GM19463 (cell line): ENCODE measurements around the gene TICAM1.
"Not testable (repeated sequence)": the region's sequence is repeated elsewhere in the genome, so short reads cannot be mapped to it uniquely, and the experiment has no call there.

Source experiments
- ATAC-seq: cut with Tn5 transposase; IDR thresholded peaks from one replicate; pipeline ENCODE4 v1.9.1; 2021; ENCODE audit warnings: mild to moderate bottlenecking, moderate library complexity; ENCODE audit not compliant: unreplicated experiment

The TICAM1 gene

DNA sequence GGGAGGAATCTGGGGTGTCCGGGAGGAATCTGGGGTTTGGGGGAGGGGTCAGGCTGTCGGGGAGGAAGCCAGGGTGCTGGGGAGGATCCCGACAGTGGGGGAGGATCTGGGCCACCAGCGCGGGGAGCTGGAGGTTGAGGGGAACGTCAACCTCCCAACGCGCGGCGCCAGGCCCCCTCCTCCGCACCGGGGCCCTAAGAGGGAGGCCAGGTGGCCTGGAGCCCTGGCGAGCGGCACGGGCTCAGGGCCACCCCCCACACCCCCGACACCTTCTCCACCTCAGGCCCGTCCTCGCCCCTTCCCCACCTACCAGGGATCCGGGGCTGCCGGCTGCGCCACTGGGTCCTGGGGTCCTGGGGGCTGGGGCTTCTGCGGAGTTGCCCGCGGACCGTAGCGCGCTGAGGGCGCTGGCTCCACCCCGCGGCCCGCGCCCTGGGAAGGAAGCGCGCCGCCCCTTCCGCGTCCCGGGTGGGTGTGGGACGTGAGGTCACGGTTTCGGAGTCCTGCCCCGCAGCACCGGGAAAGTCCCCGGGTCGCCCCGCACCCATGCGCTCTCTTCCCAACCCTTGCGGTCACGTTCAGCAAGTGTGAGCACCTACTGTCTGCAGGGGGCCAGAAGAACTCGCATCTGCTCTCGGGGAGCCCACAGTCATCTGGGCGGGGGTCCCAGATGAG is at the start of gene TICAM1:
TICAM1 (minus strand) TSS at position 409 of the 675 bp plus-strand sequence. CDS start 13,335 bp downstream, outside the sequence.
- ATAC-seq = peak; percentile 74

GRCh38 chr19:4879041-4879440 is 47.5 kb upstream of the TICAM1 start:
- ATAC-seq = no peak

DNA sequence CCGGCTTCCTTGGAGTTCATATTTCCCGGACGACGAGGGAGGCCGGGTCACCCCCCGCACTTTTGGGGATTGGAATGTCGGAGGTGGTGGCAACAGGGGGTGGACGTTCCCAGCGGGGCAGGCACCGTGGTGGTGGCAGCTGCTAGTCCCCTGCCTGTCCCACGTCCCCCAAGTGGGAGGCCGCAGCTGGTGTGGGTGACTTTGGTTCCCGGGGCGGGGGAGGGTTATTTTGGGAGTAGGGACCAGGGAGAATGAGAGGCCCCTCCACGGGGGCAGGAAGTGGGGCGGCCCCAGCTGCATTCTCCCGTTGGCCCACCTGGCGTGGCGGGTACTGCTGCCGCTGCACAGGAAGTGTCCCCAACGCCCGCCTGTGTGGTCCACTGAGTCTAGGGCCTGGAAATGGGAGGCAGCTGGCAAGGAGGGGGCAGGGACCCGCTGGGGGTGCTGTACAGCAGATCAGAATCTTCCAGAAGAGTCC is 47.0 kb upstream of the TICAM1 start:
- ATAC-seq = no peak

- ATAC-seq = no peak
Measured at GRCh38 chr19:4877753-4878490, 46.4 kb upstream of the TICAM1 start.

DNA sequence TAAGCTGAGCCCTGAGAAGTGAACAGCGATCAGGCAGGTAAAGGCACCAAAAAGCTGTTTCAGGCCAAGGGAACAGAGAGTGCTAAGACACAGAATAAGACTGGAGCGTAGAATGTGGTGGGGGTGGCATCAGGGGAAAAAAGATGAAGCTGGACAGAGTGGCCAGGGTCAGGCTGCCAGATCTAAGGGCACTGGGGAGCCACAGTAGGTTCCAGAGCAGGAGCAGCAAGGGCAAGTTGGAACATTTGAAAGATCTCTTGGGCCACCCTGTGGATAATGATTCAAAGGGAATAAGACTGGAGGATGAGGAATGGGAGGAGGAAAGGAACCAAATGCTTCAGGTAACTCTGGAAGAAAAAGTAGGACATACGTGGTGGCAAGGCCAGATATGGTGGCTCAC is 42.4 kb upstream of the TICAM1 start:
- ATAC-seq = no peak

- ATAC-seq = no peak
Measured at GRCh38 chr19:4871711-4872110, 40.2 kb upstream of the TICAM1 start.

DNA sequence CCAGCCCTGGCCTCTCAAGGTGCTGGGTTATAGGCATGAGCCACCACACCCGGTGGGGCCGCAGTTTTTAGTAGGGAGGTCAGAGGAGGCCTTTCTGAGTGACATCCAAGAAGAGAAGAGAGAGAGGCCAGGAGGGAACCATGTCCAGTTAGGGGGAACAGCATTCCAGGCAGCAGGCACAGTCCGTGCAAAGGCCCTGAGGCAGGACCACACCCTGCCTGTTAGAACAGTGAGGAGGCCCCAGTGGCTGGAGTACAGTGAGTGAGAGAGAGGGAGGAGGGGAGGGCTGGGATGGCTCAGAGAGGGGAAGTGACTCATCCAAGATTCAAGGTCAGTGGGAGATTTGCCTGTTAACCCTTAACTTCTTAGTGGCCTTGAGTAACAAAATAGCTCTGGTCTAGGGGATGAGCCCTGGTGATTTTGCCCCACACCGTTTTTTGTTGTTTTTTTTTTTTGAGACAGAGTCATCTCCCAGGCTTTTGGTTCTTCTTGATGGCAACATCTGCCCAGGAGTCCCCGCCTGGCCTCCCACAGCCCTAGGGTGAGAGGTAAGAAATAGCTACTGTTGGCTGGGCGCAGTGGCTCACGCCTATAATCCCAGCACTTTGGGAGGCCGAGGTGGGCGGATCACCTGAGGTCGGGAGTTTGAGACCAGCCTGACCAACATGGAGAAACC is 38.7 kb upstream of the TICAM1 start:
- no peak for ATAC-seq

- no peak for ATAC-seq
Measured at GRCh38 chr19:4868286-4868834, 36.8 kb upstream of the TICAM1 start.

DNA sequence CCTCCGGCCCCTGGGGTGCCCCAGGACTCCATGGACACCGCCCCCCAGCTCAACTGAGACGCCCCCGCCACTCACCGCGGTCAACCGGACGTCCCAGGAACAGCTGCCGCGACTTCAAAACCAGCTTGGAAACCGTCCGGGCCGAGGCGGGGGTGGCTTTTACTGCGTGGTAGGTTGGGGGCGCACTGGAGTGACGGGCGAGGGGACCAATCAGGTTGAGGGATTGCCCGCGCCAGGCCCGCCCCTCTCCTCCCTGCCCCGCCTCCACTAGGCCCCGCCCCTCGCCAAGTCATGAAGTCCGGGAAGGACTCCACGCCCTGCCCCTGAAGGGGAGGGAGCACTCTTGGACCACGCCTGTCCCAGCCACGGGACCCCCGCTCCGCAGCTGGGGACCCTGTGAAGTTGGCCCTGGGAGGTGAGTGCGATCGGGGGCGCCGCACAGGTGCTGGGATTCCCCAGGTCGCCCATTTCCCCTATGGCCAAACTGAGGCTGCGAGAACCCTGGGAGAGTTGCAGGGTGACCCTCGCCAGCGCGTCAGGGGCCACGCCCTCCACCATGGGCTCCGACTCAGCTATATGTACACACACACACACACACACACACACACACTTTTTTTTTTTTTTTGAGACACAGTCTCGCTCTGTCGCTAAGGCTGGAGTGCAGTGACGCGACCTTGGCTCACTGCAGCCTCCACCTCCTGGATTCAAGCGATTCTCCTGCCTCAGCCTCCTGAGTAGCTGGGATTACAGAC is 36.2 kb upstream of the TICAM1 start, which contains the start of gene PLIN3:
PLIN3 (minus strand) TSS at position 134 of the 752 bp plus-strand sequence. CDS start 6,273 bp downstream, outside the sequence.
- peak; percentile 82 for ATAC-seq

GRCh38 chr19:4866595-4867424 is 35.3 kb upstream of the TICAM1 start:
- ATAC-seq = no peak

- ATAC-seq = no peak
Measured at GRCh38 chr19:4861147-4861546, 29.6 kb upstream of the TICAM1 start.

GRCh38 chr19:4859697-4860096 is 28.2 kb upstream of the TICAM1 start:
- ATAC-seq = no peak

GRCh38 chr19:4856468-4856867 is 25.0 kb upstream of the TICAM1 start:
- not testable (repeated sequence) for ATAC-seq

DNA sequence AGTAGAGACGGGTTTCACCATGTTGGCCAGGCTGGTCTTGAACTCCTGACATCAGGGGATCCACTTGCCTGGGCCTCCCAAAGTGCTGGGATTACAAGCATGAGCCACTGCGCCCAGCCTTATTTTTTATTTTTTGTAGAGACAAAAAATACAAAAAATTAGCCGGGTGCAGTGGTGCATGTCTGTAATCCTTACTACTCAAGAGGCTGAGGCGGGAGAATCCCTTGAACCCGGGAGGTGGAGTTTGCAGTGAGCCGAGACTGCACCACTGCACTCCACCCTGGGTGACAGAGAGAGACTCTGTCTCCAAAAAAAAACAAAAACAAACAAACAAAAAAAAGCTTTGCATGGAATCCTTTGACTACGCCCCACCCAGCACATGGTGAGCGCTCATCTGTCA is 22.0 kb upstream of the TICAM1 start:
- not testable (repeated sequence) for ATAC-seq

DNA sequence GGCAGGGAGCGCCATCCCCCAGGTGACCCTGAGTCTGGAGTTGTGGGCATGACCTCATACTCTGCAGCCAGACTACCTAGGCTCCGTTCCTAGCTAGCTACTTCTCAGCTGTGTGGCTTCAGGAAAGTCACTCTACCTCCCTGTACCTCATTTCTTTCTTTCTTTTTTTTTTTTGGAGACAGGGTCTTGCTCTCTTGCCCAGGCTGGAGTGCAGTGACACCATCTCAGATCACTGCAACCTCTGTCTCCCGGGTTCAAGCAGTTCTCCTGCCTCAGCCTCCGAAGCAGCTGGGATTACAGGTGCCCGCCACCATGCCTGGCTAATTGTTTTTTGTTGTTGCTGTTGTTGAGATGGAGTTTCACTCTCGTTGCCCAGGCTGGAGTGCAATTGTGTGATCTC is 21.0 kb upstream of the TICAM1 start:
- ATAC-seq = no peak

- no peak for ATAC-seq
Measured at GRCh38 chr19:4851551-4852290, 20.2 kb upstream of the TICAM1 start.

DNA sequence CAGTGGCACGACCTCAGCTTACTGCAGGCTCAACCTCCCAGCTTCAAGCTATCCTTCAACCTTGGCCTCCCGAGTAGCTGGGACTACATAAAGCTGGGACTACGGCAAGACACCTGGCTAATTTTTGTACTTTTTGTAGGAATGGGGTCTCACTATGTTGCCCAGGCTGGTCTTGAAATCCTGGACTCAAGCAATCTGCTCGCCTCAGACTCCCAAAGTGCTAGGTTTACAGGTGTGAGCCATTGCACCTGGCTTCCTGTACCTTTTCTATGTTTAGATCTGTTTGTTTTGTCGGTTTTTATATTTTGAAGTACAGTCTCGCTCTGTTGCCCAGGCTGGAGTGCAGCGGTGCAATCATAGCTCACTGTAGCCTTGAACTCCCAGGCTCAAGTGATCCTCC is 17.5 kb upstream of the TICAM1 start:
- no peak for ATAC-seq

DNA sequence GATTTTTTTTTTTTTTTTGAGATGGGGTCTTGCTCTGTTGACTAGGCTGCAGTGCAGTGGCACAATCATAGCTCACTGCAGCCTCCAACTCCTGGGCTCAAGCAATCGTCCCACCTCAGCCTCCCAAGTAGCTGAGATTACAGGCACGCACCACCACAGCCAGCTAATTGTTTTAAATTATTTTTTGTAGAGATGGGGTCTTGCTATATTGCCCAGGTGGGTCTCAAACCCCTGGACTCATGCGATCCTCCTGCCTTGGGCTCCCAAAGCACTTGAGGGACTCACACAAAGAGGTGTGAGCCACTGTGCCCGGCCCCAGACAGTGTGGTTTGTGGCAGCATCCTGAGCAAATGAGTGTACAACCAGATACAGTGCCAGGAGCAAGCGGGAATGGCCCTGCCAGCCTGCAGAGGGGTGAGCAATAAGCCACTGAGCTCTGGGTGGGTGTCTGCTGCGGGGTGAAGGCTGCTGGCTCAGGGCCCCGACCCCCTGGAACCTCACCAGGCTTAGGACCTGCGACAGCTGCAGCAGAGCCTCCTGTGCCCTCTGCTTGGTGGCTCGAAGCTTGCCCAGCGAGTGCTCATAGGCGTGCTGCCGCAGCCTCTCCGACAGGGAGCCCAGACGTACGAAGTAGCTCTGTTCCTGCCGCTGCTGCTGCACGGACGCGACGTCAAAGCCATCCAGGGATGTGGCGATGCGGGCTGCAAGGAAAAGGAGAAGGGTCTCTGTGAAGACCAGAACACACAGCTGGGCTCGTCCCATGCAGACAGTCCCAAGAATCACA is 15.9 kb upstream of the TICAM1 start:
- ATAC-seq = no peak
